SJCRH30 (cell line): Measurements from ENCODE around the gene MED27. TPM values are rescaled to one million over a fixed set of nuclear protein-coding genes. Genes with fewer than 3 reads are reported as not detected.

ENCODE experiments used
- DNase-seq, 2 experiments: peaks; one replicate each; pipeline ENCODE4 v3.0.0-alpha.2; 2015 to 2020
- H3K27ac ChIP-seq: fragments of 250-450 bp; sonication (Bioruptor Pico); 2 replicates; pipeline ENCODE4 v1.5.1; 2020; ENCODE audit warnings: mild to moderate bottlenecking, moderate library complexity
- H3K27me3 ChIP-seq: fragments of 250-450 bp; sonication (Bioruptor Pico); 2 replicates; pipeline ENCODE4 v1.5.1; 2020; ENCODE audit warnings: mild to moderate bottlenecking, moderate library complexity
- H3K36me3 ChIP-seq: fragments of 250-450 bp; sonication (Bioruptor Pico); 2 replicates; pipeline ENCODE4 v1.5.1; 2020; ENCODE audit warnings: mild to moderate bottlenecking, moderate library complexity
- H3K4me1 ChIP-seq: fragments of 250-450 bp; sonication (Bioruptor Pico); 2 replicates; pipeline ENCODE4 v1.5.1; 2020; ENCODE audit warnings: mild to moderate bottlenecking, moderate library complexity
- H3K4me3 ChIP-seq: fragments of 250-450 bp; sonication (Bioruptor Pico); 2 replicates; pipeline ENCODE4 v1.5.1; 2020; ENCODE audit warnings: mild to moderate bottlenecking, moderate library complexity
- H3K9me3 ChIP-seq: fragments of 250-450 bp; sonication (Bioruptor Pico); replicated peaks from 2 replicates; pipeline ENCODE4 v1.5.1; 2020; ENCODE audit warnings: mild to moderate bottlenecking, moderate library complexity
- total RNA-seq: library from RNA; depleted of rRNA; stranded (reverse); fragments of >200 nt; shearing (Covaris generic); gene quantifications from 2 replicates; pipeline ENCODE4 v1.2.3, GENCODE V29; 2014

MED27 gene
- total RNA-seq, 1 experiment from 2014 or later, result 50.7 TPM

- no peak overlapping the region for H3K4me3 ChIP-seq
- H3K27me3 ChIP-seq, result no peaks in the 10 kb centered on the region
- DNase-seq, result no peak
- H3K27ac ChIP-seq, result no peak overlapping the region
- H3K36me3 ChIP-seq, result no peaks in the 10 kb centered on the region
- no peaks in the 10 kb centered on the region for H3K9me3 ChIP-seq
- no peaks in the 10 kb centered on the region; the same call in 1 of the 2 replicates for H3K4me1 ChIP-seq
Measured at GRCh38 chr9:131915181-131915580, 164.5 kb downstream of the MED27 start.

GRCh38 chr9:131912671-131913070 is 167.0 kb downstream of the MED27 start:
- Histone ChIP-seq H3K27ac (no peak overlapping the region), H3K4me3 (no peak overlapping the region), H3K27me3 (no peaks in the 10 kb centered on the region), H3K36me3 (no peaks in the 10 kb centered on the region), H3K4me1 (no peaks in the 10 kb centered on the region; the same call in 1 of the 2 replicates), H3K9me3 (no peaks in the 10 kb centered on the region)
- no peak for DNase-seq

- Histone ChIP-seq H3K9me3 (no peaks in the 10 kb centered on the region), H3K4me3 (no peak overlapping the region), H3K4me1 (no peaks in the 10 kb centered on the region; the same call in 1 of the 2 replicates), H3K36me3 (no peaks in the 10 kb centered on the region), H3K27ac (no peak overlapping the region), H3K27me3 (no peaks in the 10 kb centered on the region)
- DNase-seq, result no peak
Measured at GRCh38 chr9:131912069-131912468, 167.6 kb downstream of the MED27 start.

- Histone ChIP-seq H3K4me3 (no peak overlapping the region), H3K36me3 (no peaks in the 10 kb centered on the region), H3K27ac (no peak overlapping the region), H3K9me3 (no peaks in the 10 kb centered on the region), H3K27me3 (no peaks in the 10 kb centered on the region), H3K4me1 (no peaks in the 10 kb centered on the region; the same call in 1 of the 2 replicates)
- no peak for DNase-seq
Measured at GRCh38 chr9:131910572-131910971, 169.1 kb downstream of the MED27 start.

GRCh38 chr9:131905144-131905543 is 174.5 kb downstream of the MED27 start:
- H3K4me3 ChIP-seq, result no peak overlapping the region
- no peaks in the 10 kb centered on the region for H3K27me3 ChIP-seq
- H3K36me3 ChIP-seq, result no peaks in the 10 kb centered on the region
- no peaks in the 10 kb centered on the region for H3K4me1 ChIP-seq
- DNase-seq, result no peak
- H3K27ac ChIP-seq, result no peak overlapping the region
- H3K9me3 ChIP-seq, result no peaks in the 10 kb centered on the region

- Histone ChIP-seq H3K4me1 (no peaks in the 10 kb centered on the region), H3K9me3 (no peaks in the 10 kb centered on the region), H3K4me3 (no peak overlapping the region), H3K27me3 (no peaks in the 10 kb centered on the region), H3K36me3 (no peaks in the 10 kb centered on the region), H3K27ac (no peak overlapping the region)
- no peak for DNase-seq
Measured at GRCh38 chr9:131899296-131900228, 180.1 kb downstream of the MED27 start.

- H3K9me3 ChIP-seq, result no peaks in the 10 kb centered on the region
- H3K36me3 ChIP-seq, result no peaks in the 10 kb centered on the region
- no peak overlapping the region for H3K4me3 ChIP-seq
- no peaks in the 10 kb centered on the region for H3K27me3 ChIP-seq
- no peaks in the 10 kb centered on the region for H3K4me1 ChIP-seq
- DNase-seq, result no peak
- no peak overlapping the region for H3K27ac ChIP-seq
Measured at GRCh38 chr9:131892902-131893500, 186.7 kb downstream of the MED27 start.

GRCh38 chr9:131892162-131892707 is 187.4 kb downstream of the MED27 start:
- no peak for DNase-seq
- Histone ChIP-seq H3K9me3 (no peaks in the 10 kb centered on the region), H3K36me3 (no peaks in the 10 kb centered on the region), H3K27ac (no peak overlapping the region), H3K4me1 (no peaks in the 10 kb centered on the region), H3K4me3 (no peak overlapping the region), H3K27me3 (no peaks in the 10 kb centered on the region)

GRCh38 chr9:131891598-131891997 is 188.1 kb downstream of the MED27 start:
- Histone ChIP-seq H3K4me3 (no peak overlapping the region), H3K27me3 (no peaks in the 10 kb centered on the region), H3K27ac (no peak overlapping the region), H3K9me3 (no peaks in the 10 kb centered on the region), H3K36me3 (no peaks in the 10 kb centered on the region), H3K4me1 (no peaks in the 10 kb centered on the region)
- DNase-seq, result no peak

- H3K36me3 ChIP-seq, result no peaks in the 10 kb centered on the region
- DNase-seq, result no peak
- H3K27ac ChIP-seq, result no peak overlapping the region
- H3K27me3 ChIP-seq, result no peaks in the 10 kb centered on the region
- no peaks in the 10 kb centered on the region for H3K9me3 ChIP-seq
- H3K4me3 ChIP-seq, result no peak overlapping the region
- no peaks in the 10 kb centered on the region for H3K4me1 ChIP-seq
Measured at GRCh38 chr9:131889437-131890251, 190.0 kb downstream of the MED27 start.

- H3K4me1 ChIP-seq, result no peaks in the 10 kb centered on the region
- DNase-seq, result no peak
Measured at GRCh38 chr9:131888923-131889322, 190.7 kb downstream of the MED27 start.

GRCh38 chr9:131887680-131888079 is 192.0 kb downstream of the MED27 start:
- H3K36me3 ChIP-seq, result no peaks in the 10 kb centered on the region
- no peak for DNase-seq

More at GRCh38 chr9:131888923-131889322, 190.7 kb downstream of the MED27 start:
- Histone ChIP-seq H3K4me3 (no peak overlapping the region), H3K27me3 (no peaks in the 10 kb centered on the region), H3K27ac (no peak overlapping the region), H3K9me3 (no peaks in the 10 kb centered on the region), H3K36me3 (no peaks in the 10 kb centered on the region)

GRCh38 chr9:131886826-131887225 is 192.8 kb downstream of the MED27 start:
- Histone ChIP-seq H3K36me3 (no peaks in the 10 kb centered on the region), H3K9me3 (no peaks in the 10 kb centered on the region), H3K4me3 (no peak overlapping the region), H3K27ac (no peak overlapping the region), H3K4me1 (no peaks in the 10 kb centered on the region), H3K27me3 (no peaks in the 10 kb centered on the region)
- DNase-seq, result no peak

More at GRCh38 chr9:131887680-131888079, 192.0 kb downstream of the MED27 start:
- Histone ChIP-seq H3K9me3 (no peaks in the 10 kb centered on the region), H3K4me3 (no peak overlapping the region), H3K27ac (no peak overlapping the region), H3K27me3 (no peaks in the 10 kb centered on the region), H3K4me1 (no peaks in the 10 kb centered on the region)

GRCh38 chr9:131885144-131885609 is 194.5 kb downstream of the MED27 start:
- Histone ChIP-seq H3K4me3 (no peak overlapping the region), H3K27ac (no peak overlapping the region), H3K4me1 (no peaks in the 10 kb centered on the region), H3K9me3 (no peaks in the 10 kb centered on the region), H3K36me3 (no peaks in the 10 kb centered on the region), H3K27me3 (no peaks in the 10 kb centered on the region)
- DNase-seq, result no peak
